CD4-positive, alpha-beta T cell treated with Interleukin-10 for 1 hour (primary cell): Measurements from ENCODE around the gene DICER1.

Experiments used
- DNase-seq: peaks from one replicate; pipeline ENCODE4 v3.0.0-alpha.2; 2020

Gene DICER1

DNA sequence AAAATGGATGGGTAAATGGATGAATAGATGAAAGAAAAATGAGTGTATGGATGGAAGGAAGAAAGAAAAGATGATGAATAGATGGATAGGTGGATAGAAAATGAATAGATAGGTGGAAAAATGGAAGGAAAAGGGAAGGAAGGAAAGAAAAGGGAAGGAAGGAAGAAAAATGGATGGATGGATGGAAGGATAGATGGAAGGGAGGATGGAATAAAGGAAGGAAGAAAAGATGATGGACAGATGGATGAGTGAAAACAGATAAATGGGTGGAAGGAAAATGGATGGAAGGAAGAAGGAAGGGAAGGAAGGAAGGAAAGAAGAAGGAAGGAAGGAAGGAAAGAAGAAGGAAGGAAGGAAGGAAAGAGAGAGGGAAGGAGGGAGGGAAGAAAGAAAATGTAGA is 107.4 kb downstream of the DICER1 start:
- DNase-seq: no peak

DNA sequence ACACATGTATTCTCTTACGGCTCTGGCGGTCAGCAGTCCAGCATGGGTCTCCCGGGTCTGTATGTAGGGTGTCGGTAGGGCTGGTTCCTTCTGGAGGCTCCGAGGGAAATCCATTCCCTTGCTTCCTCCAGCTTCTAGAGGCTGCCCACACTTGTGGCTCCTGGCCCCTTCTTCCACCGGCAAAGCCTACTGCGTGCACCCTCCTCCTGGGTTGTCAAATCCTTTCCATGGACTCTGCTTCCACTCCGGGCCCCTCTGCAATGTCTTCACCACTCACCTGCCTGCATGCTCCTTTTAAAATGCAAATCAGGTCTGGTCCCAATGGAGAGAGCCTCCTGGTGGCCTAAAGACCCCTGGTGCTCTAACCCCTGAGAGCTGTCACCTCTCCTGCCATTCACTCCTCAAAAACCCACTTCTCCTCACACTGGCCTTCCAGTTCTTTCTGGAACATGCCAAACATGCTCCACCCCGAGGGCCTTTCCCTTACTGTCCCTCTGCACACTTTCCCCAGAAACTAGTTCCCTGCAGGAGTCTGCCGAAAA is 108.5 kb downstream of the DICER1 start:
- no peak for DNase-seq

DNA sequence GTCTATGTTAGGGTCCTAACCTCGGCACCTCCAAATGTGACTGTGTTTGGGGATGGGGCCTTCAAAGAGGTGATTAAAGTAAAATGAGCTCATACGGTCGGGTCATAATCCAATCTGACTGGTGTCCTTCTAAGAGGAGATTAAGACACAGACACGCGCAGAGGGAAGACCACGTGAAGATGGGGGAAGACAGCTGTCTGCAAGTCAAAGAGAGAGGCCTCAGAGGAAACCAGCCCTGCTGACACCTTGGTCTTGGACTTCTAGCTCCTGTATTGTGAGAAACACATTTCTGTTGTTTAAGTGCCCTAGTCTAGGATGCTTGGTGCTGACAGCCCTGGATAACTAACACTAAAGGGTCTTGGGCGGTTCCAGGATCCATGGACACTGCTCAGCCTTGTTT is 109.6 kb downstream of the DICER1 start:
- DNase-seq: no peak

DNA sequence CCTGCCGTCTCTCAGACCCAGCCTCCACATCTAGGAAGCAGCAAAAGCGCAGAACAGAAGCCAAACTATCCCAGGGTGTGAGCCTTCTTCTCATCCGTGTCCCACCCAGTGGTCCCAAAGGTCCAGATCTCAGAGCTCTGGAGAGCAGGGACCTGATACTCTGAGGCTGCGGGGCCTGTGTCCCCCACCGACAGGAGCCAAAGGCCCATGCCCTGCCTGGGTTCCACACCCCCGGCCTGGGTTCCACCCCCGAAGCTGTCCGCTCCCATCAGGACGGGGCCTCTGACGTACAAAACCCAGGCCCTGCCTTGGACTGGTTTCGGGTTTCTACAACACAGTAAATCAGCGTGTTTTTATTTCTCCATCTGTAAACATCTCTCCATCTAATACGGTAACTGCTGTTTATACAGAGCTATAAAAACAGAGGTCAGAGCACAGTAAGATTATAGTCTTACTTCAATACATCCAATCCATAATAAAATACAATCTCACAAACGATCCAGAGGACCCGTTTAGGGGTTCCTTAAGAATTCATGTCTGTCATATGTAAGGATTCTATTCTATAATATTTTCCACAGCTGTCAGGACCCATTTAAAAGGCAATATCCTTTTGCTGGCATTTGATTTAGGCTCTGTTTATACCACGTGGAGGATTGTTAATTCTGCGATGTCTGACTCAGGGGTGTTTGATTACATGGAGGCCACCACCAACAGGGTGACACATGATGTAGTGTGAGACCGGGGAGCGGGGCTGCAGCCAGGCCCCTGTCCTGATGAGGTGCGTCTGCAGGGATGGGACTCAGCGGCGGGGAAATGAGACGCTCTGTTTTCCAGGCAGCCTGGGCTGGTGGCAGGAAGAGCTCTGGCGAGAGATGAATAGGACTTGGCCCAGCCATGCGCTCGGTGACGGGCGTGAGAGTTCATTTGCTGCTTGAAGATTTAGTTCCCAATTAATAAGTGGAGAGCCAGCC is 110.3 kb downstream of the DICER1 start:
- DNase-seq: no peak

DNA sequence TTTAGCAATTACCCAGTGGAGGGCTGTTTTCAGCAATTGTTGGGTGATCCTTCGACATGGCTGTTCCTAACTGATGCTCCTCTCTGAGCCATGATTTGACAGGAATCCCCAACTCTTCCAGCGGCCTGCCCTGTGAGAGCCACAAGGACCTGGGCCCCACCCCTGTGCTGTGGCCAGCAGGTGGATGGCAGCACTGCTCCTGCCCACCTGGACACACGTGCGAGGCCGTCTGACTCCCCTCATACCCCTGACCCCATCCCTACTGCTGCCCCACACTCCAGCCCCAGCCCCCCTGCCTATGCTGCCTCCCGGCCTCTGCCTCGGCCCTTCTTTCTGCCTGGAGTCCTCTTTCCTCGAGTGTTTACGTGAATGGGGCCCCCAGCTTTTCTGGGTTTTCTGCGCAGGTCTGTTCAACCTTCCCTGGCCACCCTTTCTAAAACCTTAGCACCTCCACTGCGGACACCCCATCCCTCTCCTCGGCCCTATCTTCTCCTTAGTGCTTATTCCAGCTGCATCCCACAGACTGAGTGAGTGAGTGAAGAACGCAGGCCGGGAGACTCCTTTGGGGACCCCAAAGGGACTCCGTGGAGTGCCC is 111.4 kb downstream of the DICER1 start:
- DNase-seq: no peak

DNA sequence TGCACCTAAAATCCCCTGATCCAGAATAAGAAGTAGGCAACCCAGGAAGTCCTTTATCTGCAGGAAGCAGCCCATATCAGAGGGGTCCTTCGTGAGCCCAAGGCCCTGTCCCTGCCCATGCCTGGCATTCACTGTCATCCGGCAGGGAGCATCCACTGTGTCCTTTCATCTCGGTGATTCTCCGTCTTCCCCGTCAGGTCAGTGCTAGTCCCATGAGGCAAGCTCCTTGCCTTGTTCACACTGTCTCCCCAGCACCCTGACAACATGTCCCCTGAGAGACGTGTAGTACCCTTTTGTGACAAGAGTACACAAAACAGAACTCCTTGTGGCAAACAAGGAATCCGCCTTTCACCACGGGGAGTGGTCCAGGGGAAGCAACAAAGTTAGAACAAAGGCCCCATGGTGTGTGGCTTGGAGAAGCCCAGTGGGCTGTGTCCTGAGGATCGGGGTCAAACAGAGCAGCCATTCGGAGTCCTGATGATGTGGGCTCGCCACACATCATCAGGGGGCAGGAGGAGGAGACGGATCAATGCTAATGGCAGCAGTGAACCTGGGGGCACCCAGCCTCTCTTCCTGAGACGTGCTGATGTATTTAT is 112.1 kb downstream of the DICER1 start:
- DNase-seq: no peak

DNA sequence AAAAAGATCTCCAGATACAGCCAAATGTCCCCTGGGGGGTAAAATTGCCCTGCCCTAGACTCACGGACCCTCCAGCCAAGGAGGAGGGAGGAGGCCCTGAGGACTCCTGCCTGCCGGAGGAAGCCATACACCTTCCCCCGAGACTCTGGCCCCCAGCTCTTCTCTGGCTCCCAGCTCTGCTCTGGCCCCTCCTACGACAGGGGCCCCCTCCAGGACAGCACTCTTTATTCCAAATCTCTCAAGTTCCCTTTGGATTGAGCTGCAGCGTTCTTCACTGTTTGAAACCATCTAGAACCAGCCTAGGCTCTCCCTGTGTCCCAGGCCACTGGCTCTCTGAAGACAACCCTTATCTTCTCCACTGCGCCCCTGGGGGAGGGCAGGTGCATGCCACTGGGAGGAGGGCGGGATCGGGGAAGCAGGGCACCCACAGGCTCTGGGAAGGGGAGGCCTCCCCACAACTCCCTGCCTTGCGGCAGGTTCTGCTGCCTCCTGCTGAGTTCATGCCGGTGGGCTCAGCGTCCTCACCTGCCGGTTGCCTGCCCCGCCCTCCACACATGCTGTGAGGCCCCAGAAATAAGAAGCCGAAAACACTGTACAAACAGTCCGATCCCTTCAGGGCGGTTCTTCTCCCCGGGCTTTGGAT is 112.7 kb downstream of the DICER1 start:
- no peak for DNase-seq

DNA sequence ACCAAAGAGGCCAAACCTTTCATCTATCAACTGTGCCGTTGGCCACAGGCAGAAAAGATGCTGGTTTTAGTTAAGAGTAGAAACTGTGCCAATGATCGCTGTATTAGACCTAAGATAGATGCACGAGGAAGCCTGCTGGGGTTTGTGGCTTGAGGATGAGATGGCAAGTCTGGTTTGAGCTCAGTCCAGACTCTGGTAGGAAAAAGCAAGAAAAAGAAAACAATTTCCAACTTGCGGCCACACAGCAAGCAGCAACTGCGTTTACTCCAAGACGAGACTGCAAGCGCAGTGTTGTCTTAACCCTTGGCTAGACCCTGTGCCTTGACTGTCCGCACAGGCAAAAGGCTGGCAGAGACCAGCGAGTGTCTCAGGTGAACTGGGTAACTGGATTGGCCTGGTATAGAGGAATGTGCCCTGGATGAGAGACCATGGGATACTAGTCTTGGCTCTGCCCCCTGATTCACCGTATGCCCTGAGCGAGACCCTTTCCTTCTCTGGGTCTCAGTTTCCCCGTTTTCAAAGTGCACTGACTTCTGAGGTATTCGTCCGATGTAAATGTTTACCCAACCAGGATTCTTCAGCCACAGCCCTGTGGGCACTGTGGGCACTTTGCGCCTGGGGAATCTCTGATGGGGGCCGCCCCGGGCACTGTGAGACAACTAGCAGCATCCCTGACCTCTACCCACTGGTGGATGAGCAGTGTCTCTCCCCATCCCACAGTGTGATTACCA is 113.4 kb downstream of the DICER1 start:
- no peak for DNase-seq

DNA sequence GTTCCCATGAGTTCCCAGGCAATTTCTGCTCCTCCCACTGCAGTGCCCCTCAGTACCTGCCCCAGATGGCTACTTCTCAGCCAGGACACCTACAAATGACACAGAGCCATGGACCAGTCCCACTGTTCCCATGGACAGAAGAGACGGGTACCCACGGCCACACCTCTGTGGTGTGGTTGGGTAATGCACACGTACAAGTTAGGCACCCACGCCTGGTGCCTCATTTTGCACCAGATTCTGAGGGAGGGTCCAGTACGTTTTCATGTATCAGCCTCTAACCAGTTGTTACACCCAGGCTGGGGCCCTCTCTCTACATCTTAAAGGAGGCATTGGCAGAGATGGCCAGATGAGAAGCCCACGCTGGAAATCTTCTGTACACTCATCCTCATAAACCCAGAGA is 114.0 kb downstream of the DICER1 start:
- no peak for DNase-seq

DNA sequence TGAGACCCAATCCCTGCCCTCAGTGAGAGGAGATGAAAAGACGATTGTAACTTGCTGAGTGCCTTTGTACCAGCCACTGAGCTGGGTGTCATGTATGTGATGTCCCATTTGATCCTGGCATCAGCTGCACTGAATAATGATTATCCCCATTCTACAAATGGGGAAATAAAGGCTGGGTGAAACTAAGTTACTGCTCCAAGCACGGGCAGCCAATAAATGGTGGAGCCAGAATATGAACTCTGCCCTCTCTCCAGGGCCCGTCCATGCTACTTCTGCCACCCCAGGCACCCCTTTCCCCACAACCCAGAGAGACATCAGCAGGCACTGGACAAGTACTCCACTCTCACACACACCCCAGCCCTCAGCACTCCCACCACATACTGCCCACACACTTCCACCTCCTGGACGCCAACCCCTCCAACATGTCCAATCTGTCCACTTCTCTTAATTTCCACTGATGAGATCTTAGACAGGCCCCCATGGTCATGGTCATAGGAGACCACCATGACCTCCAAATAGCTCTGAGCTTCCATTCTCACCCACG is 115.8 kb downstream of the DICER1 start:
- no peak for DNase-seq

DNA sequence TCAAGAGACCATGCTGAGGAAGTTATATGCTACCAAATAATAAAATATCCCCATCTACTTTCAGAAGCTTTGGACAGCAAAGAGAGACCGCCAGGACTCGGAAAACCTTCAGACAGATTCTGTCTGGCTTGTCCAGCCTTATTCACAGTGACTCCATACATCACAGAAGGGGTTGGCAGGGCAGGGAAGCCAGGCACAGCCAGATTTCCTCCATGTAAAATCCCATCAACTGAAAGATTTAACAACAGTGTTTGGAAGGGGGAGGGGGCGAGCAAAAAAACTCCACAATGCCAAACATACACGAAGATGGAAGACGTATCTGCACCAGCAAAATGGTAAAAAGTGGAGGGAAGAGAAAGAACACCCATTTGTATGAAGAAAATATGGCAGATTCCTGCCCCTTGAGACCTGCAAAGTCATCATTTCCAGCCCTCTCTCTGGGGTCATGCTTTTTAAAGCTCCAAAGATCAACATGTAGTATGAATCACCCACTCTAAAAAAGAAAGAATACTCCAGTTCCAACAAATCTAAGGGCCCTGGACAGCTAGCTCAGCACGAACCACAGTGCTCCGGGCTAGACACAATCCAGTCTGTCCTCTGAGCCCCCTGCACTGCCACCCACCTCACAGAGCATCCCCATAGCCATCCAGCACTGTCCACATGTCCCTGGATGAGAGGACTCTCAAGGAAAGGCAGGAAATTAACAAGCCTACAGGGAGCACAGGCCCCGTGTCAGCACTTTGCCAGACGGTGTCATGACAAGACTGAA is 116.4 kb downstream of the DICER1 start:
- DNase-seq: no peak

DNA sequence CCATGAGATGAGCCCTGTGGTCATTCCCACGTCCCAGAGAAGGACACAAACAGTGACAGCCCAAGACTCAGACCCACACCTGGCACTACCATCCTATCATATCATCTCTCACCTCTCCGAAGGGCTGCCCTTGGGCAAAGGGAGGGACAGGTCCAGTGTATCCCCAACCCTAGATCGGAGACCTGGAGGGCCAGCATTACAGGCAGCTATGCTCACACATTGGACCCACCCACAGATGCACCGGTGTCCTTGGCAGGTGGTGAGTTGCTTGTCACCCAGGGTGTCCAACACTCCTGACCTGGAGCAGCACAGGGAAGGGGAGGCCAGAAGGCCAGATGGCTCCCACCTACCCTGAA is 117.4 kb downstream of the DICER1 start:
- no peak for DNase-seq

DNA sequence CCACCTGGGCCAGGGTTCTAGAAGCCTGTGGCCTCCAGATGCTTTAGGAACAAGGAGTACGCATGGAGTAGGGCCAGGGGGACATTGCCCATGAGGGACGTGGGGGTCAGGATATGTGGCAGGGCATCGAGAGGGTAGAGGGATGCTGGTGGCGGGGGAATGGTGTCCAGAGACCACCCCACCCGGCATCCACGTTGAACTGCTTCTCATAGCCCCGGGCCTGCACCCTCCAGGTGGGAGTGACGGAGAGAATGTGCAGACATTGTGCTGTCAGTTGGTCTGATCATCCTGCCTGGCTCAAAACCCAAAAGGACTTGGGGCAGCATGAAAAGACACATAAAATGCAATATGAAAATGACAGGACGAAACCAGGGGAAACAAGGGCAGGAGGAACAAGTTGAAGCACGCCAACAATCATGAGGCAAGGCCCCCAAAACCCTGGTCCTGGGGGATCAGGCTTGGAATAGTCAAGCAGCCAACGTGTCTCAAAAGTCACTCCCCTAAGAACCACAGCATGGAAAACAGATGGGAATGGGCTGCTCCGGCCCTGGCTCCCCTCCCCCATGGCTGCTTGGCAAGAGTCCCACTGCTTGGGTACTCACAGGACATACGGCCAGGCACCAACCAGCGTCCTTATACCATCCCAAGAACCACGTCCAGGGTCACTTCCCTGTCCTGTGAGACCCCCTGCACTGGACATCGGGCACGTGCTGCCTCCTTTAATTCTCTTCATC is 117.9 kb downstream of the DICER1 start:
- DNase-seq: no peak

DNA sequence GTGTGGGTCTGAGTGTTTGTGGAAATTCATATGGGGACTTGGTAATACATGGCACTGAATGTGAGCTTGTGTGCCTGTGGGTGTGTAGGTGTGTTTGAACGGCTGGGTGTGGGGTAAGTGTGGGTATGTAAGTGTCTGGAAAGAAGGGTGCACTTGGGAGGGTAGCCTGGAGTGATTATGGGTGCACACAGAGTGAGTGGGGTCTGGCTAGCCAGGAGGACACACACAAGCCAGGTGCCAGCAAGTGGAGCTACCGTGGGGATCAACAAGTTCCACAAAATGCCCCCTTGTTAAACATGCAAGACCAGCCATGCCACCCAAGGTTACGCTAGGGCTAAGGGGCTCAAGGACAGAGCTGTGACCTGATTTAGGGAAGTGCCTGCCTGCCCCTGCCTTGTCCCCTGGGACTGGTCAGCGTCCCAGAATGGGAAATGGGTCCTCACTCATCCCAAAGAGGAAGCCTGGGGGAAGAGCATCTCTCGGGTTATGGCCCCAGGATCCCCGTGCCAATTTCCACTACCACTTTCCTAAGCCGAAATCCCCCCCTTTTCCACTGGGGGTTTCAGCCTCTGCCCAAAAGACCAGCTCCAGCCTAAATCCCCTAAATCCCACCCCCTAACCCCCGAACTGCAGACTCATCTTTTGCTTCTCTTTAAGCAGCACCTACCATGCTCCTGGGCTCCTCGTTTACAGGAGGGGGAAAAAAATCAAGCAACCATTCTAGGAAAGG is 118.6 kb downstream of the DICER1 start:
- DNase-seq: no peak

DNA sequence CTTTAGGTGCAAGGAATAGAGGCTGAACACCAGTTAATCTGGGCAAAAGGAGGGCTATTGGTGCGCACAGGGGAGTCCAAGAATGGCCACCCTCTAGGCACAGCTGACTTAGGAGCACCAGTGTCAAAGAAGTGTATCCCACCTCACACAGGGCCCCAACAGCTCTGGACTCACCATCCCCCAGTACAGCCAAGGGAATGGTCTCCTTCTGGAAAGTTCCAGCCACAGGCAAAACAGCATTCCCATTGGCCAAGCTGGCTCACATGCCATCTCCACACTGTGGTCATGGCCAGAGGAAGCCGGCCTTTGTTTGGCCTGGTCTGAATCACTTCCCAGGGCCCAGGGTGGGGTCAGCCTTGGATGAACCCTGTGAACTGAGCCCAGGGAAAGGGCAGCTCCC is 120.1 kb downstream of the DICER1 start:
- no peak for DNase-seq
